Common myeloid progenitor, CD34-positive (primary cell): Measurements from ENCODE around the gene PRODH2.
A peak's percentile ranks its signal among the peaks of the same experiment; 100 is the strongest.

ENCODE experiments used
- CTCF ChIA-PET: fragments of 350-600 bp; sonication (Branson Sonifier 250); formaldehyde crosslinking; loops from one replicate; lab custom pipeline; 2021; ENCODE audit warnings: antibody characterized with exemption; lab: Charles Lee
- POLR2A ChIA-PET: fragments of 350-600 bp; sonication (Branson Sonifier 250); formaldehyde crosslinking; loops from one replicate; lab custom pipeline; 2021; ENCODE audit warnings: antibody characterized with exemption; lab: Charles Lee
- DNase-seq, 3 donors: peaks; one replicate each; pipeline versions ENCODE4 v3.0.0 to v3.0.0-alpha.2; 2013
- H3K27ac ChIP-seq, 2 experiments: 1 replicate in 1 of 2; 2 replicates in 1 of 2; pipeline ENCODE4 v1.7.0; 2013; ENCODE audit warnings: inconsistent platforms in 2 of 2, low read length in 2 of 2, mild to moderate bottlenecking in 2 of 2, low read depth in 1 of 2, moderate library complexity in 1 of 2; ENCODE audit not compliant: severe bottlenecking in 2 of 2, insufficient read depth in 1 of 2, poor library complexity in 1 of 2
- H3K27me3 ChIP-seq, 5 experiments: replicated peaks in 2 of 5; 1 replicate in 3 of 5; 2 replicates in 2 of 5; pipeline versions ENCODE4 v1.6.1 to v1.7.0; 2013; ENCODE audit warnings: low read length in 4 of 5, mild to moderate bottlenecking in 2 of 5, moderate library complexity in 2 of 5, inconsistent platforms in 1 of 5; ENCODE audit not compliant: insufficient read depth in 5 of 5, control insufficient read depth in 4 of 5
- H3K36me3 ChIP-seq, 4 experiments: 1 replicate in 2 of 4; 2 replicates in 2 of 4; pipeline versions ENCODE4 v1.6.1 to v1.7.0; 2013; ENCODE audit warnings: low read length in 3 of 4, control low read depth in 1 of 4, mild to moderate bottlenecking in 1 of 4; ENCODE audit not compliant: control insufficient read depth in 4 of 4, insufficient read depth in 4 of 4
- H3K4me1 ChIP-seq, 4 experiments: 1 replicate in 3 of 4; 2 replicates in 1 of 4; pipeline versions ENCODE4 v1.6.1 to v1.7.1; 2013; ENCODE audit warnings: low read length in 3 of 4, mild to moderate bottlenecking in 3 of 4, control low read depth in 1 of 4, inconsistent platforms in 1 of 4, moderate library complexity in 1 of 4; ENCODE audit not compliant: control insufficient read depth in 4 of 4, insufficient read depth in 4 of 4; ENCODE audit errors: control extremely low read depth in 1 of 4
- H3K4me3 ChIP-seq, 7 experiments: 1 replicate in 4 of 7; 2 replicates in 3 of 7; pipeline versions ENCODE4 v1.5.1 to v1.7.0; 2013; ENCODE audit warnings: mild to moderate bottlenecking in 7 of 7, low read length in 6 of 7, moderate library complexity in 6 of 7, inconsistent platforms in 2 of 7, low read depth in 2 of 7, control low read depth in 1 of 7; ENCODE audit not compliant: insufficient read depth in 4 of 7, control insufficient read depth in 1 of 7; ENCODE audit errors: extremely low read depth in 1 of 7
- H3K9me3 ChIP-seq, 5 experiments: 1 replicate in 4 of 5; 2 replicates in 1 of 5; pipeline versions ENCODE4 v1.6.1 to v1.7.1; 2013; ENCODE audit warnings: low read length in 4 of 5, mild to moderate bottlenecking in 2 of 5, inconsistent platforms in 1 of 5, low read depth in 1 of 5, moderate library complexity in 1 of 5; ENCODE audit not compliant: control insufficient read depth in 4 of 5, insufficient read depth in 2 of 5; ENCODE audit errors: control extremely low read depth in 1 of 5
- WGBS: methylation state at CpG from one replicate; pipeline ENCODE4 v1.1.5; 2013; ENCODE audit not compliant: insufficient coverage; 5-methylcytosine and 5-hydroxymethylcytosine counted together

The PRODH2 gene

DNA sequence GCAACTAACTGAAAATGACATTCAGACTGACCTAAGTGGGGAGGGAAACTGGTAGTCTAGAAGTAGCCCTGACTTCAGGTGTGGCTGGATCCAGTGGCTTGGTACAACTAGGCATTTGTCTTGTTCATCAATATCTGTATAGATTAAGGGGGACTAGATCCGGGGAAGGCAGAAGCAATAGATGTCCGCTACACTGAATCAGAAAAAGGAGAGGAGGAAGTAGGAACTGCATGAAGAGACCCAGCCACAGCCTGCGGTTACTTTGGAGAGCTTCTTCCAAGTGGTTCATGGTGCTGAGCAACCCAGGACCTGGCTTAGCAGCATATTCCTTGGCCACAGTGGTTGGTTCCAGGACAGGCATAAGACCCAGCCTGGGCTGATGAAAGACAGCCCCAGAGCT lies 9.9 kb upstream of the PRODH2 start:
- no peaks in the 10 kb centered on the region for H3K9me3 ChIP-seq
- no peaks in the 10 kb centered on the region for H3K36me3 ChIP-seq
- H3K27ac ChIP-seq: no peak overlapping the region
- DNase-seq: peak in 2 of 3 donors; percentile 46 to 55
- 60% methylated on average over 1 of the region's 3 CpGs for WGBS
- H3K4me1 ChIP-seq: peaks cover 0 to 7% (median 0%) of the 10 kb centered on the region in 4 experiments
- peaks cover 0 to 17% (median 2%) of the 10 kb centered on the region in 5 experiments for H3K27me3 ChIP-seq
- POLR2A ChIA-PET: interaction anchor here (0.6 kb wide), 1 partner anchor 130 kb away, joined by 3 read pairs; no protein-coding TSS in a partner anchor
- H3K4me3 ChIP-seq: no peak overlapping the region
- CTCF ChIA-PET: no interaction called here

- Histone ChIP-seq H3K4me3 (no peak overlapping the region), H3K27me3 (peaks cover 0 to 17% (median 3%) of the 10 kb centered on the region in 5 experiments), H3K4me1 (peaks cover 0 to 7% (median 0%) of the 10 kb centered on the region in 4 experiments), H3K27ac (no peak overlapping the region), H3K36me3 (no peaks in the 10 kb centered on the region), H3K9me3 (no peaks in the 10 kb centered on the region)
- DNase-seq: no peak
- ChIA-PET CTCF (interaction anchor here (0.6 to 2.3 kb wide), 4 partner anchors 11 to 132 kb away, joined by 3 to 4 read pairs (median 3); no protein-coding TSS in a partner anchor), POLR2A (no interaction called here)
- 100% methylated on average over 1 of the region's 3 CpGs for WGBS
These were observed 5.8 kb upstream of the PRODH2 start for GRCh38 chr19:35818445-35818844.

GRCh38 chr19:35816846-35817245 lies 4.2 kb upstream of the PRODH2 start:
- Histone ChIP-seq H3K36me3 (no peaks in the 10 kb centered on the region), H3K4me1 (peaks cover 0 to 7% (median 0%) of the 10 kb centered on the region in 4 experiments), H3K9me3 (no peaks in the 10 kb centered on the region), H3K27ac (no peak overlapping the region), H3K4me3 (no peak overlapping the region), H3K27me3 (peaks cover 0 to 26% (median 3%) of the 10 kb centered on the region in 5 experiments)
- ChIA-PET POLR2A (interaction anchor here (0.6 kb wide), 1 partner anchor 85 kb away, joined by 4 read pairs; no protein-coding TSS in a partner anchor), CTCF (no interaction called here)
- DNase-seq: no peak
- 100% methylated on average over 4 of the region's 9 CpGs for WGBS

DNA sequence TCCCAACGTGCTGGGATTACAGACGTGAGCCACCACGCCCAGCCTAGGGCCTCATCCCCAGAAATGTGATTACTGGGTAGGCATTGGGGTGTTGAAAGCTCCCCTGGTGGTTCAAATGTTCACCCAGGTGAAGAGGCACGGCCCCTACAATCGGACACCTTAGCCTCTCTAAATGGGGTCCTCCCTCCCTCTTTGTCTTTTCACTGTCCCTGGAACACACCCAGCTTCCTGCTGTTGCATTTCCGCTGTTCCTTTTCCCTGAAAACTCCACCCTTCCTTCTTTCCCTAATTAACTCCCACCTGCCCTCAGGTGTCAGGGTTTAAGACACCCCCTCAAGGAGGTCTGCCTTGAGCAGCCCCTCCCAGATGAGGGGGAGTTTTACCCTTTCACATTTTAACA lies 3.6 kb upstream of the PRODH2 start:
- 62% methylated on average over 6 of the region's 6 CpGs for WGBS
- no peak for DNase-seq
- no peak overlapping the region for H3K27ac ChIP-seq
- no peaks in the 10 kb centered on the region for H3K9me3 ChIP-seq
- CTCF ChIA-PET: no interaction called here
- peaks cover 0 to 7% (median 0%) of the 10 kb centered on the region in 4 experiments for H3K4me1 ChIP-seq
- peaks cover 0 to 30% (median 3%) of the 10 kb centered on the region in 5 experiments for H3K27me3 ChIP-seq
- no peak overlapping the region for H3K4me3 ChIP-seq
- POLR2A ChIA-PET: interaction anchor here (0.6 kb wide), 1 partner anchor 84 kb away, joined by 4 read pairs; no protein-coding TSS in a partner anchor
- H3K36me3 ChIP-seq: no peaks in the 10 kb centered on the region

GRCh38 chr19:35813043-35813890 lies 622 bp upstream of the PRODH2 start:
- Histone ChIP-seq H3K27ac (no peak overlapping the region), H3K27me3 (peaks cover 0 to 19% (median 3%) of the 10 kb centered on the region in 5 experiments), H3K4me1 (no peaks in the 10 kb centered on the region), H3K36me3 (no peaks in the 10 kb centered on the region), H3K9me3 (no peaks in the 10 kb centered on the region), H3K4me3 (no peak overlapping the region)
- WGBS: 100% methylated on average over 5 of the region's 11 CpGs
- POLR2A ChIA-PET: no interaction called here
- no peak for DNase-seq
- CTCF ChIA-PET: no interaction called here

- ChIA-PET CTCF (no interaction called here), POLR2A (no interaction called here)
- Histone ChIP-seq H3K4me1 (no peaks in the 10 kb centered on the region), H3K4me3 (no peak overlapping the region), H3K9me3 (no peaks in the 10 kb centered on the region), H3K27ac (no peak overlapping the region), H3K27me3 (peaks cover 0 to 15% (median 3%) of the 10 kb centered on the region in 5 experiments), H3K36me3 (no peaks in the 10 kb centered on the region)
- 79% methylated on average over 17 of the region's 18 CpGs for WGBS
- no peak for DNase-seq
These were observed 1.1 kb downstream of the PRODH2 start for GRCh38 chr19:35811317-35812219.
